GM12878 (cell line): ENCODE measurements around the gene PNRC1. TPM values are rescaled to one million over a fixed set of nuclear protein-coding genes. Genes with fewer than 3 reads are reported as not detected.

Source experiments
- ATAC-seq: fragments of 200-7000 bp; cut with Tn5 transposase; 3 replicates; pipeline ENCODE4 v1.9.1; 2020; ENCODE audit warnings: mild to moderate bottlenecking, moderate library complexity
- BruUV-seq: library from RNA; stranded (reverse); fragments of 400-500 nt; replicated peaks from 2 replicates; lab custom pipeline; 2021; lab: Mats Ljungman, UMichigan
- CTCF ChIA-PET: fragments of 300-600 bp; sonication (Branson Sonifier 250); formaldehyde crosslinking; extraction: SDS; loops from one replicate; lab custom pipeline; 2021; ENCODE audit warnings: inconsistent platforms; lab: Yijun Ruan, JAX
- POLR2A ChIA-PET: fragments of 350-600 bp; formaldehyde crosslinking; extraction: SDS; loops from one replicate; lab custom pipeline; 2021; ENCODE audit warnings: inconsistent platforms; lab: Charles Lee
- RAD21 ChIA-PET: fragments of 300-600 bp; sonication (Branson Sonifier 250); formaldehyde crosslinking; loops from one replicate; lab custom pipeline; 2023; ENCODE audit warnings: antibody characterized with exemption; ENCODE audit not compliant: unreplicated experiment; lab: Charles Lee
- SMC1A ChIA-PET: fragments of 300-600 bp; sonication (Branson Sonifier 250); formaldehyde crosslinking; loops from one replicate; lab custom pipeline; 2023; ENCODE audit not compliant: unreplicated experiment, uncharacterized antibody; lab: Charles Lee
- DNase-seq: peaks from one replicate; pipeline ENCODE4 v3.0.0-alpha.2; 2011; ENCODE audit warnings: low read depth, low spot score
- FAIRE-seq: peaks from 3 replicates; lab custom pipeline; 2011; peaks lifted over from hg19 to GRCh38; lab: Jason Lieb, UNC
- H2AFZ ChIP-seq: 2 replicates; pipeline ENCODE4 v1.6.0; 2011; ENCODE audit warnings: low read depth, low read length, control low read depth; ENCODE audit not compliant: control insufficient read depth
- H3K27ac ChIP-seq: 2 replicates; pipeline ENCODE4 v1.5.1; 2011; ENCODE audit warnings: control low read depth; ENCODE audit not compliant: control insufficient read depth, insufficient read depth
- H3K27me3 ChIP-seq, 2 experiments: replicated peaks in 1 of 2; 2 replicates each; pipeline versions ENCODE4 v1.6.0 to v1.6.1; 2011; ENCODE audit warnings: low read length in 1 of 2; ENCODE audit not compliant: control insufficient read depth in 2 of 2, insufficient read depth in 2 of 2
- H3K36me3 ChIP-seq, 2 experiments: 2 replicates each; pipeline ENCODE4 v1.5.1; 2011; ENCODE audit warnings: low read length in 1 of 2; ENCODE audit not compliant: control insufficient read depth in 2 of 2, insufficient read depth in 2 of 2
- H3K4me1 ChIP-seq: 2 replicates; pipeline ENCODE4 v1.6.1; 2011; ENCODE audit warnings: mild to moderate bottlenecking, low read length, moderate library complexity, mixed read lengths; ENCODE audit not compliant: control insufficient read depth, insufficient read depth
- H3K4me2 ChIP-seq: 2 replicates; pipeline ENCODE4 v1.6.0; 2011; ENCODE audit warnings: control low read depth; ENCODE audit not compliant: control insufficient read depth, insufficient read depth
- H3K4me3 ChIP-seq: fragments of 200-600 bp; sonication (generic); 2 replicates; pipeline ENCODE4 v1.5.1; 2016
- H3K79me2 ChIP-seq: 2 replicates; pipeline ENCODE4 v1.6.0; 2011; ENCODE audit warnings: low read length; ENCODE audit not compliant: control insufficient read depth, insufficient read depth
- H3K9ac ChIP-seq: 2 replicates; pipeline ENCODE4 v1.8.0; 2011; ENCODE audit warnings: low read length, control low read depth, mixed read lengths; ENCODE audit not compliant: control insufficient read depth, insufficient read depth
- H3K9me3 ChIP-seq: replicated peaks from 3 replicates; pipeline ENCODE4 v1.5.1; 2011; ENCODE audit warnings: mild to moderate bottlenecking, low read length; ENCODE audit not compliant: control insufficient read depth, insufficient read depth
- H4K20me1 ChIP-seq: 2 replicates; pipeline ENCODE4 v1.6.0; 2011; ENCODE audit not compliant: control insufficient read depth, insufficient read depth
- CEBPB ChIP-seq, 2 experiments: fragments of 150-350 bp in 1 of 2; IDR thresholded peaks; 2 replicates each; pipeline ENCODE4 v1.6.1; 2012 to 2014; ENCODE audit warnings: low read depth in 2 of 2, low read length in 2 of 2, borderline replicate concordance in 1 of 2, inconsistent platforms in 1 of 2
- CHD1 ChIP-seq: IDR thresholded peaks from 2 replicates; pipeline ENCODE4 v1.6.1; 2012; ENCODE audit warnings: low read depth, low read length, improper control_type of control experiment
- IKZF1 ChIP-seq: fragments of 450-650 bp; conservative IDR thresholded peaks from 2 replicates; pipeline ENCODE4 v1.6.1; 2017; ENCODE audit warnings: antibody characterized with exemption, mild to moderate bottlenecking
- MTA3 ChIP-seq: IDR thresholded peaks from 2 replicates; pipeline ENCODE4 v1.6.1; 2012; ENCODE audit warnings: low read length, inconsistent platforms, borderline replicate concordance
- MYB ChIP-seq: fragments of 150-350 bp; IDR thresholded peaks from 2 replicates; pipeline ENCODE4 v1.6.1; 2014; ENCODE audit warnings: mild to moderate bottlenecking, low read depth, low read length, borderline replicate concordance
- POLR2A ChIP-seq: IDR thresholded peaks from 2 replicates; pipeline ENCODE4 v1.6.1; 2011; ENCODE audit warnings: low read depth, mild to moderate bottlenecking, low read length
- POLR2AphosphoS2 ChIP-seq: IDR thresholded peaks from 2 replicates; pipeline ENCODE4 v1.6.1; 2011; ENCODE audit warnings: low read depth, mild to moderate bottlenecking, low read length, improper control_type of control experiment, moderate library complexity
- POLR2AphosphoS5 ChIP-seq: IDR thresholded peaks from 2 replicates; pipeline ENCODE4 v1.6.1; 2011; ENCODE audit warnings: mild to moderate bottlenecking, low read length, inconsistent platforms
- PRDM15 ChIP-seq: fragments of 450-650 bp; formaldehyde crosslinking; IDR thresholded peaks from 2 replicates; pipeline ENCODE4 v1.4.0; 2020; ENCODE audit warnings: mild to moderate bottlenecking, moderate library complexity
- SIX5 ChIP-seq: IDR thresholded peaks from 2 replicates; pipeline ENCODE4 v1.6.1; 2011; ENCODE audit warnings: mild to moderate bottlenecking, low read depth, low read length, moderate library complexity; ENCODE audit not compliant: severe bottlenecking
- SMARCA5 ChIP-seq: fragments of 450-650 bp; IDR thresholded peaks from 2 replicates; pipeline ENCODE4 v1.6.1; 2017; ENCODE audit warnings: mild to moderate bottlenecking
- SPI1 ChIP-seq: IDR thresholded peaks from 2 replicates; pipeline ENCODE4 v1.6.1; 2011; ENCODE audit warnings: low read depth, mild to moderate bottlenecking, low read length, moderate library complexity, borderline replicate concordance; ENCODE audit not compliant: insufficient read depth
- SREBF1 ChIP-seq: IDR thresholded peaks from 2 replicates; pipeline ENCODE4 v1.6.1; 2012; ENCODE audit warnings: mild to moderate bottlenecking, low read length
- SUZ12 ChIP-seq: fragments of 200-600 bp; sonication (generic); IDR thresholded peaks from one replicate; pipeline ENCODE4 v1.6.1; 2018; ENCODE audit warnings: antibody characterized with exemption, mild to moderate bottlenecking; ENCODE audit not compliant: unreplicated experiment
- TAF1 ChIP-seq: IDR thresholded peaks from 2 replicates; pipeline ENCODE4 v1.6.1; 2011; ENCODE audit warnings: mild to moderate bottlenecking, low read depth, low read length, borderline replicate concordance
- TARDBP ChIP-seq: IDR thresholded peaks from 2 replicates; pipeline ENCODE4 v1.6.1; 2016; ENCODE audit warnings: borderline replicate concordance
- YBX1 ChIP-seq: fragments of 450-650 bp; IDR thresholded peaks from 2 replicates; pipeline ENCODE4 v1.6.1; 2016; ENCODE audit warnings: antibody characterized with exemption
- ZBTB11 ChIP-seq: fragments of 450-650 bp; formaldehyde crosslinking; IDR thresholded peaks from 2 replicates; pipeline ENCODE4 v1.5.0; 2022; ENCODE audit warnings: mild to moderate bottlenecking, missing genetic modification characterization
- ZNF622 ChIP-seq: fragments of 450-650 bp; IDR thresholded peaks from 2 replicates; pipeline ENCODE4 v1.6.1; 2017; ENCODE audit warnings: mild to moderate bottlenecking, inconsistent platforms
- ZSCAN29 ChIP-seq: fragments of 450-650 bp; IDR thresholded peaks from 2 replicates; pipeline ENCODE4 v1.6.1; 2017; ENCODE audit warnings: mild to moderate bottlenecking, moderate library complexity
- WGBS: methylation state at CpG from one replicate; pipeline ENCODE4 v1.1.6; 2016; ENCODE audit warnings: low lambda C conversion rate; ENCODE audit not compliant: insufficient replicate concordance, insufficient coverage; ENCODE audit errors: missing lambda C conversion rate; 5-methylcytosine and 5-hydroxymethylcytosine counted together
- in situ Hi-C: fragments of 300-500 bp; cut with MboI; formaldehyde crosslinking; loops from 9 replicates; pipeline ENCODE4 v1.14.3; 2018; ENCODE audit warnings: mixed read lengths
- intact Hi-C: fragments of 100-400 bp; cut with micrococcal nuclease; formaldehyde crosslinking; loops from one replicate; pipeline ENCODE4 v1.14.2; 2022; ENCODE audit not compliant: unreplicated experiment
- polyA plus RNA-seq, 11 experiments: library from polyadenylated mRNA; depleted of rRNA in 4 of 11; unstranded in 6 of 11; stranded (reverse) in 5 of 11; fragments of >200 nt; fragmentation: Nextera tagmentation in 4 of 11; fragmentation: Illumina TruSeq in 1 of 11; extraction: Ambion mirVana in 4 of 11; extraction: Trizol in 1 of 11; gene quantifications; 1 replicate in 1 of 11; 2 replicates in 10 of 11; pipeline versions ENCODE4 v1.2.1 to v1.2.3, GENCODE V29; 2011 to 2016; ENCODE audit warnings: inconsistent platforms in 2 of 11, missing spikeins in 2 of 11, low read depth in 1 of 11
- total RNA-seq, 4 experiments: library from RNA; depleted of rRNA in 3 of 4; stranded (reverse); fragments of >200 nt in 3 of 4; fragmentation: Illumina TruSeq in 1 of 4; extraction: Trizol in 1 of 4; gene quantifications; 2 replicates each; pipeline versions ENCODE4 v1.2.1 to v1.2.3, GENCODE V29; 2013 to 2021

PNRC1 gene
- total and polyA plus RNA-seq, 10 of the 15 experiments (the other 5 are each of a cell fraction or from before 2014, with no cell fraction given) = 7.6 to 66.0 (median 33.1) TPM

GRCh38 chr6:89045576-89045975 lies 35.0 kb upstream of the PNRC1 start:
- no peaks in the 10 kb centered on the region for H3K36me3 ChIP-seq
- SMC1A ChIA-PET = no interaction called here
- TF ChIP-seq ZNF622 = no peak
- TF ChIP-seq SPI1 = no peak
- TF ChIP-seq MTA3 = no peak
- no peak for TF ChIP-seq CHD1
- no peak for TF ChIP-seq CEBPB (IDR thresholded peaks at IDR 0.05; ENCODE audit: borderline replicate concordance in 1 of 2, low read depth in 2 of 2, low read length in 2 of 2)
- no peak for TF ChIP-seq ZSCAN29
- no peak for TF ChIP-seq MYB
- TF ChIP-seq TARDBP = no peak
- no peak for TF ChIP-seq POLR2AphosphoS2
- TF ChIP-seq YBX1 = no peak
- TF ChIP-seq SIX5 = no peak
- TF ChIP-seq SREBF1 = no peak
- no peak for TF ChIP-seq POLR2A
- no peak for TF ChIP-seq SUZ12
- TF ChIP-seq PRDM15 (CRISPR knock-in tag) = no peak
- no peak for TF ChIP-seq SMARCA5
- TF ChIP-seq IKZF1 = no peak
- TF ChIP-seq ZBTB11 (CRISPR knock-in tag) = no peak
- no peak for TF ChIP-seq POLR2AphosphoS5
- no peak for TF ChIP-seq TAF1
- no peak overlapping the region for H3K27ac ChIP-seq
- RAD21 ChIA-PET = no interaction called here
- in situ Hi-C loops = no loop called here
- peaks cover 5% of the 10 kb centered on the region; the same call in 1 of the 2 replicates for H3K4me1 ChIP-seq
- H3K4me2 ChIP-seq = no peak overlapping the region
- intact Hi-C loops = no loop called here
- no peaks in the 10 kb centered on the region for H3K79me2 ChIP-seq
- H2AFZ ChIP-seq = no peak overlapping the region
- H4K20me1 ChIP-seq = no peaks in the 10 kb centered on the region
- no peak overlapping the region for H3K9ac ChIP-seq
- ATAC-seq = no peak
- POLR2A ChIA-PET = no interaction called here
- BruUV-seq = no TSS peak
- H3K4me3 ChIP-seq = no peak overlapping the region
- CTCF ChIA-PET = no interaction called here
- H3K27me3 ChIP-seq = no peaks in the 10 kb centered on the region
- WGBS = 79% methylated on average over 5 of the region's 5 CpGs
- no peak for DNase-seq
- no peak for FAIRE-seq
- no peaks in the 10 kb centered on the region for H3K9me3 ChIP-seq
